Measurements from ENCODE around the gene HNRNPH2. TPM values are rescaled to one million over a fixed set of nuclear protein-coding genes. Genes with fewer than 3 reads are reported as not detected.
A peak's percentile ranks its signal among the peaks of the same experiment; 100 is the strongest.

Gene HNRNPH2
- total and polyA plus RNA-seq, 10 of the 15 experiments (the other 5 are each of a cell fraction or from before 2014, with no cell fraction given) = 34.5 to 102 (median 61.4) TPM

- intact Hi-C loops (cut with micrococcal nuclease; ENCODE audit: unreplicated experiment) = no loop called here
- no peak for ATAC-seq
- Histone ChIP-seq H3K9ac (ENCODE audit: control insufficient read depth, insufficient read depth, low read length) (no peak overlapping the region), H3K79me2 (ENCODE audit: control insufficient read depth, insufficient read depth, low read length) (no peaks in the 10 kb centered on the region), H2AFZ (ENCODE audit: control insufficient read depth, low read depth, low read length) (no peak overlapping the region), H3K4me3 (no peak overlapping the region), H3K27me3 (replicated peaks in 1 of 2; ENCODE audit: control insufficient read depth in 2 of 2, insufficient read depth in 2 of 2, low read length in 1 of 2) (no peaks in the 10 kb centered on the region), H3K4me2 (ENCODE audit: control insufficient read depth, insufficient read depth) (no peak overlapping the region), H4K20me1 (ENCODE audit: control insufficient read depth, insufficient read depth) (no peaks in the 10 kb centered on the region), H3K27ac (ENCODE audit: control insufficient read depth, insufficient read depth) (no peak overlapping the region), H3K9me3 (replicated peaks; ENCODE audit: control insufficient read depth, insufficient read depth, low read length) (no peaks in the 10 kb centered on the region), H3K36me3 (ENCODE audit: control insufficient read depth in 2 of 2, insufficient read depth in 2 of 2, low read length in 1 of 2) (peaks cover 0 to 5% of the 10 kb centered on the region in 2 experiments; a peak in 3 of 4 replicates), H3K4me1 (ENCODE audit: control insufficient read depth, insufficient read depth, low read length) (no peaks in the 10 kb centered on the region)
- DNase-seq (ENCODE audit: low read depth, low spot score) = no peak
- TF ChIP-seq HCFC1 (IDR thresholded peaks at IDR 0.05; ENCODE audit: low read length) (no peak), MYB (IDR thresholded peaks at IDR 0.05; ENCODE audit: borderline replicate concordance, low read depth, low read length) (no peak), RELB (IDR thresholded peaks at IDR 0.05; ENCODE audit: low read depth) (no peak), ZSCAN29 (IDR thresholded peaks at IDR 0.05) (no peak), PML (IDR thresholded peaks at IDR 0.05; ENCODE audit: low read length) (no peak)
- SMC1A ChIA-PET (ENCODE audit: uncharacterized antibody, unreplicated experiment) = interaction anchor here (1.3 kb wide), 1 partner anchor 14 kb away, joined by 3 read pairs; no protein-coding TSS in a partner anchor
- 96% methylated on average over 1 of the region's 1 CpG for WGBS (ENCODE audit: insufficient coverage, insufficient replicate concordance, low lambda C conversion rate, missing lambda C conversion rate)
- in situ Hi-C loops (cut with MboI) = no loop called here
- RAD21 ChIA-PET (ENCODE audit: unreplicated experiment) = no interaction called here
- CTCF ChIA-PET = interaction anchor here (1.1 kb wide), 1 partner anchor 25 kb away, joined by 3 read pairs; no protein-coding TSS in a partner anchor
- POLR2A ChIA-PET = no interaction called here
- no peak for FAIRE-seq
- no TSS peak for BruUV-seq (replicated peaks)
Observed at GRCh38 chrX:101365301-101365795, 42.7 kb upstream of the HNRNPH2 start.

GRCh38 chrX:101368800-101369199 lies 39.2 kb upstream of the HNRNPH2 start:
- SMC1A ChIA-PET (ENCODE audit: uncharacterized antibody, unreplicated experiment) = no interaction called here
- H3K9me3 ChIP-seq (replicated peaks; ENCODE audit: control insufficient read depth, insufficient read depth, low read length) = no peaks in the 10 kb centered on the region
- POLR2A ChIA-PET = interaction anchor here (0.5 to 1.7 kb wide), 3 partner anchors 22 to 353 kb away, joined by 3 to 4 read pairs (median 3); no protein-coding TSS in a partner anchor
- no peak overlapping the region for H3K27ac ChIP-seq (ENCODE audit: control insufficient read depth, insufficient read depth)
- in situ Hi-C loops (cut with MboI) = no loop called here
- no peak for ATAC-seq
- DNase-seq (ENCODE audit: low read depth, low spot score) = no peak
- H3K79me2 ChIP-seq (ENCODE audit: control insufficient read depth, insufficient read depth, low read length) = no peaks in the 10 kb centered on the region
- intact Hi-C loops (cut with micrococcal nuclease; ENCODE audit: unreplicated experiment) = no loop called here
- H3K4me2 ChIP-seq (ENCODE audit: control insufficient read depth, insufficient read depth) = no peak overlapping the region
- H3K27me3 ChIP-seq (replicated peaks in 1 of 2; ENCODE audit: control insufficient read depth in 2 of 2, insufficient read depth in 2 of 2, low read length in 1 of 2) = no peaks in the 10 kb centered on the region
- H2AFZ ChIP-seq (ENCODE audit: control insufficient read depth, low read depth, low read length) = no peak overlapping the region
- BruUV-seq (replicated peaks) = TSS peak; percentile 8
- H3K4me3 ChIP-seq = no peak overlapping the region
- no peak for FAIRE-seq
- CTCF ChIA-PET = no interaction called here
- no peaks in the 10 kb centered on the region; a peak in 2 of 4 replicates for H3K36me3 ChIP-seq (ENCODE audit: control insufficient read depth in 2 of 2, insufficient read depth in 2 of 2, low read length in 1 of 2)
- 0 out of 2 replicates have a peak, but pooled peaks cover 2% of the 10 kb centered on the region for H3K4me1 ChIP-seq (ENCODE audit: control insufficient read depth, insufficient read depth, low read length)
- RAD21 ChIA-PET (ENCODE audit: unreplicated experiment) = no interaction called here
- H4K20me1 ChIP-seq (ENCODE audit: control insufficient read depth, insufficient read depth) = no peaks in the 10 kb centered on the region
- no peak overlapping the region for H3K9ac ChIP-seq (ENCODE audit: control insufficient read depth, insufficient read depth, low read length)
- TF ChIP-seq ELK1 (IDR thresholded peaks at IDR 0.05; ENCODE audit: low read depth, low read length) (no peak), RUNX3 (IDR thresholded peaks at IDR 0.05; ENCODE audit: low read length) (no peak), SUPT20H (IDR thresholded peaks at IDR 0.05; ENCODE audit: borderline replicate concordance, control insufficient read depth, low read depth, low read length) (no peak), YBX1 (IDR thresholded peaks at IDR 0.05) (no peak), NFXL1 (IDR thresholded peaks at IDR 0.05; ENCODE audit: borderline replicate concordance) (no peak), NKRF (conservative IDR thresholded peaks at IDR 0.05) (no peak), KAT2A (conservative IDR thresholded peaks at IDR 0.05; ENCODE audit: control insufficient read depth, low read depth, low read length) (no peak), IRF3 (IDR thresholded peaks at IDR 0.05) (no peak)
